Measurements from ENCODE around the gene MUSTN1. TPM values are rescaled to one million over a fixed set of nuclear protein-coding genes. Genes with fewer than 3 reads are reported as not detected.

MUSTN1 gene
- polyA plus RNA-seq, 6 donors from 2014 or later: 0.76 TPM; not detected in 5

GRCh38 chr3:52798978-52799476 lies 35.8 kb downstream of the MUSTN1 start:
- no peak overlapping the region for H3K4me3 Mint-ChIP-seq

GRCh38 chr3:52798376-52798977 lies 36.3 kb downstream of the MUSTN1 start:
- ATAC-seq (ENCODE audit: low read depth in 2 of 2): no peak
- peak overlapping the region in 1 of 6 donors; percentile 58 for H3K27ac Mint-ChIP-seq
- DNase-seq: no peak

More at GRCh38 chr3:52798978-52799476, 35.8 kb downstream of the MUSTN1 start:
- Mint-ChIP-seq H3K36me3 (no peaks in the 10 kb centered on the region), H3K9me3 (peaks cover 0 to 2% (median 0%) of the 10 kb centered on the region in 7 donors), H3K27me3 (no peaks in the 10 kb centered on the region), H3K27ac (peak overlapping the region in 1 of 6 donors; percentile 58), H3K4me1 (no peaks in the 10 kb centered on the region)
- ATAC-seq (ENCODE audit: low read depth in 2 of 2): peak in 1 of 2 donors; percentile 28
- no peak for DNase-seq

GRCh38 chr3:52796411-52796810 lies 38.4 kb downstream of the MUSTN1 start:
- ATAC-seq (ENCODE audit: low read depth in 2 of 2) (no peak), DNase-seq (no peak)
- Mint-ChIP-seq H3K27ac (no peak overlapping the region), H3K4me1 (peaks cover 0 to 2% (median 0%) of the 10 kb centered on the region in 3 donors), H3K27me3 (no peaks in the 10 kb centered on the region), H3K36me3 (no peaks in the 10 kb centered on the region), H3K9me3 (peaks cover 0 to 2% (median 0%) of the 10 kb centered on the region in 7 donors), H3K4me3 (no peak overlapping the region)

More at GRCh38 chr3:52798376-52798977, 36.3 kb downstream of the MUSTN1 start:
- no peaks in the 10 kb centered on the region for H3K27me3 Mint-ChIP-seq
- H3K4me1 Mint-ChIP-seq: peaks cover 0 to 2% (median 0%) of the 10 kb centered on the region in 3 donors
- no peaks in the 10 kb centered on the region for H3K36me3 Mint-ChIP-seq
- H3K9me3 Mint-ChIP-seq: peaks cover 0 to 2% (median 0%) of the 10 kb centered on the region in 7 donors
- H3K4me3 Mint-ChIP-seq: no peak overlapping the region

- Mint-ChIP-seq H3K36me3 (no peaks in the 10 kb centered on the region), H3K27me3 (no peaks in the 10 kb centered on the region), H3K9me3 (peaks cover 0 to 2% (median 0%) of the 10 kb centered on the region in 7 donors), H3K27ac (peak overlapping the region in 1 of 6 donors; percentile 64), H3K4me1 (peaks cover 0 to 2% (median 0%) of the 10 kb centered on the region in 3 donors), H3K4me3 (no peak overlapping the region)
- ATAC-seq (ENCODE audit: low read depth in 2 of 2): no peak
- DNase-seq: no peak
Observed at GRCh38 chr3:52795298-52795900, 39.4 kb downstream of the MUSTN1 start.

GRCh38 chr3:52794612-52795099 lies 40.2 kb downstream of the MUSTN1 start, which contains the start of gene ITIH3:
TSS of gene ITIH3 (plus strand) at chr3:52794796. CDS start at chr3:52794804, 8 bp downstream.
- DNase-seq: no peak
- no peak for ATAC-seq (ENCODE audit: low read depth in 2 of 2)
- peak within 1 kb of the TSS in 2 of 6 donors; percentile 64 to 78 for H3K27ac Mint-ChIP-seq
- peaks cover 0 to 2% (median 0%) of the 10 kb centered on the region in 3 donors for H3K4me1 Mint-ChIP-seq
- no peaks in the 10 kb centered on the region for H3K27me3 Mint-ChIP-seq
- no peaks in the 10 kb centered on the region for H3K36me3 Mint-ChIP-seq
- no peak within 1 kb of the TSS for H3K4me3 Mint-ChIP-seq
- peaks cover 0 to 2% (median 0%) of the 10 kb centered on the region in 7 donors for H3K9me3 Mint-ChIP-seq

- Mint-ChIP-seq H3K9me3 (peaks cover 0 to 2% (median 0%) of the 10 kb centered on the region in 7 donors), H3K27me3 (no peaks in the 10 kb centered on the region), H3K4me1 (peaks cover 0 to 2% (median 0%) of the 10 kb centered on the region in 3 donors), H3K36me3 (no peaks in the 10 kb centered on the region), H3K4me3 (no peak overlapping the region), H3K27ac (peak overlapping the region in 1 of 6 donors; percentile 78)
- ATAC-seq (ENCODE audit: low read depth in 2 of 2): no peak
- no peak for DNase-seq
Observed at GRCh38 chr3:52793702-52794611, 40.9 kb downstream of the MUSTN1 start.

- Mint-ChIP-seq H3K4me1 (peaks cover 0 to 2% (median 0%) of the 10 kb centered on the region in 3 donors), H3K4me3 (no peak overlapping the region), H3K36me3 (no peaks in the 10 kb centered on the region), H3K27ac (peak overlapping the region in 1 of 6 donors; percentile 78), H3K27me3 (no peaks in the 10 kb centered on the region), H3K9me3 (peaks cover 0 to 2% (median 0%) of the 10 kb centered on the region in 7 donors)
- DNase-seq (no peak), ATAC-seq (ENCODE audit: low read depth in 2 of 2) (no peak)
Observed at GRCh38 chr3:52792961-52793695, 41.7 kb downstream of the MUSTN1 start.

GRCh38 chr3:52792413-52792812 lies 42.4 kb downstream of the MUSTN1 start:
- no peaks in the 10 kb centered on the region for H3K36me3 Mint-ChIP-seq
- no peak overlapping the region for H3K27ac Mint-ChIP-seq
- DNase-seq (no peak), ATAC-seq (ENCODE audit: low read depth in 2 of 2) (no peak)
- peaks cover 0 to 2% (median 0%) of the 10 kb centered on the region in 7 donors for H3K9me3 Mint-ChIP-seq
- peaks cover 0 to 2% (median 0%) of the 10 kb centered on the region in 3 donors for H3K4me1 Mint-ChIP-seq
- no peak overlapping the region for H3K4me3 Mint-ChIP-seq
- no peaks in the 10 kb centered on the region for H3K27me3 Mint-ChIP-seq

GRCh38 chr3:52791928-52792327 lies 42.9 kb downstream of the MUSTN1 start:
- H3K4me3 Mint-ChIP-seq: no peak overlapping the region
- H3K27me3 Mint-ChIP-seq: no peaks in the 10 kb centered on the region
- peaks cover 0 to 2% (median 0%) of the 10 kb centered on the region in 3 donors for H3K4me1 Mint-ChIP-seq
- no peaks in the 10 kb centered on the region for H3K36me3 Mint-ChIP-seq
- no peak overlapping the region for H3K27ac Mint-ChIP-seq
- ATAC-seq (ENCODE audit: low read depth in 2 of 2) (no peak), DNase-seq (no peak)
- H3K9me3 Mint-ChIP-seq: peaks cover 0 to 2% (median 0%) of the 10 kb centered on the region in 7 donors

- ATAC-seq (ENCODE audit: low read depth in 2 of 2) (no peak), DNase-seq (no peak)
- Mint-ChIP-seq H3K27ac (no peak overlapping the region), H3K36me3 (no peaks in the 10 kb centered on the region), H3K27me3 (no peaks in the 10 kb centered on the region), H3K4me3 (no peak overlapping the region), H3K4me1 (peaks cover 0 to 2% (median 0%) of the 10 kb centered on the region in 3 donors), H3K9me3 (peaks cover 0 to 2% (median 0%) of the 10 kb centered on the region in 7 donors)
Observed at GRCh38 chr3:52791366-52791765, 43.5 kb downstream of the MUSTN1 start.

- no peaks in the 10 kb centered on the region for H3K27me3 Mint-ChIP-seq
- H3K4me1 Mint-ChIP-seq: peaks cover 0 to 2% (median 0%) of the 10 kb centered on the region in 3 donors
- ATAC-seq (ENCODE audit: low read depth in 2 of 2): no peak
- DNase-seq: no peak
- H3K27ac Mint-ChIP-seq: no peak overlapping the region
- H3K36me3 Mint-ChIP-seq: no peaks in the 10 kb centered on the region
- H3K9me3 Mint-ChIP-seq: no peaks in the 10 kb centered on the region
- H3K4me3 Mint-ChIP-seq: no peak overlapping the region
Observed at GRCh38 chr3:52790741-52791140, 44.1 kb downstream of the MUSTN1 start.

GRCh38 chr3:52790337-52790736 lies 44.5 kb downstream of the MUSTN1 start:
- no peaks in the 10 kb centered on the region for H3K9me3 Mint-ChIP-seq
- H3K4me3 Mint-ChIP-seq: peak overlapping the region in 1 of 8 donors; percentile 18
- ATAC-seq (ENCODE audit: low read depth in 2 of 2) (no peak), DNase-seq (no peak)
- peaks cover 0 to 2% (median 0%) of the 10 kb centered on the region in 3 donors for H3K4me1 Mint-ChIP-seq
- H3K36me3 Mint-ChIP-seq: no peaks in the 10 kb centered on the region
- H3K27ac Mint-ChIP-seq: no peak overlapping the region
- H3K27me3 Mint-ChIP-seq: no peaks in the 10 kb centered on the region

Measured in naive B cell (primary cell).